Activated naive CD4-positive, alpha-beta T cell treated with anti-CD3 and anti-CD28 coated beads for 36 hours (primary cell): Measurements from ENCODE around the gene TPRX1. TPM values are rescaled to one million over a fixed set of nuclear protein-coding genes. Genes with fewer than 3 reads are reported as not detected.
"Not testable (repeated sequence)": the region's sequence is repeated elsewhere in the genome, so short reads cannot be mapped to it uniquely, and the experiment has no call there.

Source experiments
- CTCF ChIA-PET: fragments of 350-600 bp; sonication (Branson Sonifier 250); formaldehyde crosslinking; loops from one replicate; lab custom pipeline; 2021; ENCODE audit warnings: antibody characterized with exemption; lab: Charles Lee
- DNase-seq: peaks from one replicate; pipeline ENCODE4 v3.0.0-alpha.2; 2020
- H3K27ac Mint-ChIP-seq: one replicate; pipeline ENCODE4 v1.8.0; 2021; ENCODE audit warnings: mild to moderate bottlenecking, mixed read lengths
- H3K27me3 Mint-ChIP-seq: one replicate; pipeline ENCODE4 v1.8.0; 2021; ENCODE audit warnings: low read depth, mixed read lengths
- H3K36me3 Mint-ChIP-seq: one replicate; pipeline ENCODE4 v1.8.0; 2021; ENCODE audit warnings: low read depth, mixed read lengths
- H3K4me1 Mint-ChIP-seq: one replicate; pipeline ENCODE4 v1.8.0; 2021; ENCODE audit warnings: low read depth, mixed read lengths
- H3K4me3 Mint-ChIP-seq: one replicate; pipeline ENCODE4 v1.8.0; 2021; ENCODE audit warnings: mild to moderate bottlenecking, moderate library complexity, mixed read lengths
- H3K9me3 Mint-ChIP-seq: one replicate; pipeline ENCODE4 v1.8.0; 2021; ENCODE audit warnings: mixed read lengths
- intact Hi-C: fragments of 100-400 bp; cut with micrococcal nuclease; formaldehyde crosslinking; loops from one replicate; pipeline ENCODE4 v1.15.1; 2023
- total RNA-seq, 2 experiments: library from RNA; stranded (reverse); gene quantifications; one replicate each; pipeline ENCODE4 v1.2.3, GENCODE V29; 2021

The TPRX1 gene
- total RNA-seq, 2 experiments from 2014 or later = not detected

DNA sequence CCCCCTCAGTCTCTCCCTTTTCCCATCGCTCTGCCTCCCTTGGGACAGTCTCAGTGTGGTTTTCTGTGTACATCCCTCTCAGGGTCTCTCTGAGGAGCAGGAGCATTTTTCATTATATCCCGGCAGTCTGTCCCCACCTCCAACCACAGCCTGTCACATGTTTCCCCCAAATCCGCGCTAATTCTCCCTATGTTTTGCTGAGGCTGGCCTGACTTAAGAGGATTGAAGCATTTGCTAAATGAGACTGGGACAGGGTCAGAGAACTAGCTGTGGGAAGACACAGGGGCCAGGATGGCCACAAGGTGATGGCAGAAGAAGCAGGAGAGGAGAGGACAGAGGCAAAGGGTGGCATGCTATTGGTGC, 5.5 kb downstream of the TPRX1 start:
- Mint-ChIP-seq H3K27ac (no peak overlapping the region), H3K27me3 (no peaks in the 10 kb centered on the region), H3K4me1 (no peaks in the 10 kb centered on the region), H3K4me3 (no peak overlapping the region), H3K36me3 (peaks cover 2% of the 10 kb centered on the region), H3K9me3 (peaks cover 5% of the 10 kb centered on the region)
- intact Hi-C loops = no loop called here
- CTCF ChIA-PET = no interaction called here
- DNase-seq = no peak

DNA sequence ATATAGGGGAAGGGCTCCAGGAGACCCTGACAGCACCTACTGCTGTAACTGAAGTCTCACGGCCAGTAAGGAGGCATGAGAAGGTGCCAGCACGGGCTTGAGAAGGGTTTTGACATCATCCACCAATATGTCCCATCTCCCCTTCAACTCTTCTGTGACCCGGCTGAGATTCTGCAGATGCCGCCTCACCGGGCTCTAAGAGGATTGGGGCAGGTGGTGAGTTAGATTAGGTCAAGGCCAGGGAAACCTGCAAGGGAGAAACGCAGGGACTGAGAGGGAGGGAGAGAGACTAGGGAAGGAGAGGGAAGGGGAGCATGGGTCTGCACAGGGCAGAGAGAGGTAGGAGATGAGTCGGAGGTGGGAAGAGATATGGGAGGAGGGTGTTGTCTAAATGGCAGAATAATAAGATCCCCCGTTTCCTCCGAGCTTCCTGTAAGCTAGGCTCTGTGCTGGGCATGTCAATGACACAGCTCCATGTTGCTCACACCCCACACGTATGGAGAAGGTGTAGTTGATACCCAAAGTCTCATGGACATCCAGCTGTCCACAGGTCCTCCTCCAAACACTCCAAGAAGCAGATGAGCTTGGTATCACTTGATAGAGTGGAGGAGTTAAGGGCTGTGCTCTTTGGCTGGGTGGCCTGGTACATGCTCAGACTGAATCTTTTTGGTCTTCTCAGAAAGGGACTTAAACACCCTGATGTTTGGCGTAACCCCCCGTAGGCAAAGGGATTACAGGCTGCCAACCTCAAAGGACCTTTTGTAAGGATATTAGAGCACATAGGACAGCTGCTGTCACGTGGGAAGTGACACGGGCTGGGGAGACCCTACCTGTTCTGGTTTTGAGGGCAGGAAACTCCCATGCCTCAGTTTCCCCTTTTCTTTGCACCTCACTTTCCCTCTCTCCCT, 6.1 kb downstream of the TPRX1 start:
- H3K36me3 Mint-ChIP-seq = peaks cover 2% of the 10 kb centered on the region
- CTCF ChIA-PET = interaction anchor here (0.7 kb wide), 1 partner anchor 16 kb away, joined by 3 read pairs; no protein-coding TSS in a partner anchor
- H3K27me3 Mint-ChIP-seq = no peaks in the 10 kb centered on the region
- no peak for DNase-seq
- no peaks in the 10 kb centered on the region for H3K4me1 Mint-ChIP-seq
- H3K9me3 Mint-ChIP-seq = peaks cover 5% of the 10 kb centered on the region
- intact Hi-C loops = no loop called here
- H3K4me3 Mint-ChIP-seq = no peak overlapping the region
- no peak overlapping the region for H3K27ac Mint-ChIP-seq

DNA sequence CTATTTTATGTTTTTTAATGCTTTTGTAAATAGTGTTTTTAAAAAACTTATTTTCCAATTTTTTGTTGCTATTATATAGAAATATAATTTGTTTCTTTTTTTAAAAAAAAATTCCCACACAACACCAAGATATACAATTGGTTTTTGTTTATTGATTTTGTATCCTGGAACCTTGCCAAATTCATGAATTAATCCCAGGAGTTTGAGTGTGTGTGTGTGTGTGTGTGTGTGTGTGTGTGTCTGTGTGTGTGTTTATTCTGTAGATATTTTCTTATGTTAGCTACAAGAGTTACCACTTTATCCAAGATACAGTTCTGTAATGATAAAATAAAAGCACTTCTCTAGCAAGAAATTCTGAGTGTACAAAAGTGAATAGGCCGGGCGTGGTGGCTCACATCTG, 7.6 kb downstream of the TPRX1 start:
- CTCF ChIA-PET = no interaction called here
- no peaks in the 10 kb centered on the region for H3K27me3 Mint-ChIP-seq

GRCh38 chr19:47794526-47794925, 9.8 kb downstream of the TPRX1 start:
- H3K27me3 Mint-ChIP-seq = no peaks in the 10 kb centered on the region
- no peak for DNase-seq
- CTCF ChIA-PET = interaction anchor here (0.6 to 0.9 kb wide), 2 partner anchors 63 to 1690 kb away, joined by 4 read pairs; no protein-coding TSS in a partner anchor
- no peaks in the 10 kb centered on the region for H3K9me3 Mint-ChIP-seq
- H3K4me1 Mint-ChIP-seq = peaks cover 3% of the 10 kb centered on the region
- peaks cover 2% of the 10 kb centered on the region for H3K36me3 Mint-ChIP-seq
- H3K4me3 Mint-ChIP-seq = no peak overlapping the region
- intact Hi-C loops = no loop called here
- H3K27ac Mint-ChIP-seq = no peak overlapping the region

More for the DNA sequence above, 7.6 kb downstream of the TPRX1 start:
- H3K4me3 Mint-ChIP-seq = no peak overlapping the region
- intact Hi-C loops = no loop called here
- H3K9me3 Mint-ChIP-seq = peaks cover 5% of the 10 kb centered on the region
- H3K4me1 Mint-ChIP-seq = no peaks in the 10 kb centered on the region
- H3K36me3 Mint-ChIP-seq = peaks cover 2% of the 10 kb centered on the region
- DNase-seq = no peak
- H3K27ac Mint-ChIP-seq = no peak overlapping the region

DNA sequence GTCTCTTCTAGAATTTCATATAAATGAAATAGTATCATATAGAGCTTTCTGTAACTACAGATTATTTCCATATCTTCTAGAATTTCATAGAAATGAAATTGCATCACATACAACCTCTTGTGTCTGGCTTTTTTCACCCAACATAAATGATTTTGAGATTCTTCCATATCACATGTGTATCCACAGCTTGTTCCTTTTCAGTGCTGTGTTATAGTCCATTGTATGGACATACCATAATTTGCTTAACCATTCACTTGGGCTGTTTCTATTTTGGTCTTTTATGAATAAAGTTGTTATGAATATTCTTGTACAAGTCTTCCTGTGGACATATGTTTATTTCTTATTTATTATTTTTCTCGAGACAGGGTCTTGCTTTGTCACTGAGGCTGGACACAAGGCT, 11.7 kb downstream of the TPRX1 start:
- no peak for DNase-seq
- Mint-ChIP-seq H3K4me1 (peaks cover 5% of the 10 kb centered on the region), H3K27ac (no peak overlapping the region), H3K27me3 (no peaks in the 10 kb centered on the region), H3K36me3 (peaks cover 6% of the 10 kb centered on the region), H3K9me3 (no peaks in the 10 kb centered on the region), H3K4me3 (no peak overlapping the region)
- intact Hi-C loops = no loop called here
- CTCF ChIA-PET = interaction anchor here (0.7 to 1.9 kb wide), 3 partner anchors 11 to 85 kb away, joined by 4 to 5 read pairs (median 4); partner anchors contain the start of gene EHD2

DNA sequence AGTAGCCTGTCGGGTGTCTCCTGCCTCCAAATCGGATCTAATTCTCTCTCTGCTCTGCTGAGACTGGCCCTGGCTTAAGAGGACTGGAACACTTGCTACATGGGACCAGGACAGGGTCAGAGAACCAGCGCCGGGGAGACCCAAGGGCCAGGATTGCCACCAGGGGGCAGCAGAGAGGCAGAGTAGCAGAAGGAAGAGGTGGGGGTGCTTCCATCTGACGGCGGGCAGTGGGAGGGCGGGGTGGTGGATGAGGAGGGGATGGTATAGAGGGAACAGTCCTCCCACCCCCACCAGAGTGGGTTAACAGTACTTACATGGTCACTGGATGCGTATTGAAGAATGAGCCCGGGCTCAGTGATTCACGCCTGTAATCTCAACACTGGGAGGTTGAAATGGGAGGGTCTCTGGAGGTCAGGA, 13.9 kb downstream of the TPRX1 start:
- CTCF ChIA-PET = interaction anchor here (0.7 to 2.5 kb wide), 11 partner anchors 10 to 87 kb away, joined by 3 to 10 read pairs (median 4); partner anchors contain the start of gene EHD2
- Mint-ChIP-seq H3K27me3 (no peaks in the 10 kb centered on the region), H3K4me3 (no peak overlapping the region), H3K4me1 (peaks cover 5% of the 10 kb centered on the region), H3K9me3 (no peaks in the 10 kb centered on the region), H3K27ac (no peak overlapping the region), H3K36me3 (peaks cover 4% of the 10 kb centered on the region)
- peak; percentile 90 for DNase-seq
- intact Hi-C loops = loop anchor here (2.0 kb wide), 1 partner anchor 72 kb away; no protein-coding TSS in a partner anchor

- not testable (repeated sequence) for H3K4me1 Mint-ChIP-seq, H3K36me3 Mint-ChIP-seq, H3K27ac Mint-ChIP-seq, DNase-seq, H3K9me3 Mint-ChIP-seq, H3K4me3 Mint-ChIP-seq, H3K27me3 Mint-ChIP-seq
- CTCF ChIA-PET = interaction anchor here (0.7 to 2.5 kb wide), 14 partner anchors 10 to 256 kb away, joined by 3 to 10 read pairs (median 4); partner anchors contain the start of gene EHD2
- intact Hi-C loops = loop anchor here (2.0 kb wide), 1 partner anchor 73 kb away; no protein-coding TSS in a partner anchor
These were observed 14.5 kb downstream of the TPRX1 start for GRCh38 chr19:47789811-47790210.

DNA sequence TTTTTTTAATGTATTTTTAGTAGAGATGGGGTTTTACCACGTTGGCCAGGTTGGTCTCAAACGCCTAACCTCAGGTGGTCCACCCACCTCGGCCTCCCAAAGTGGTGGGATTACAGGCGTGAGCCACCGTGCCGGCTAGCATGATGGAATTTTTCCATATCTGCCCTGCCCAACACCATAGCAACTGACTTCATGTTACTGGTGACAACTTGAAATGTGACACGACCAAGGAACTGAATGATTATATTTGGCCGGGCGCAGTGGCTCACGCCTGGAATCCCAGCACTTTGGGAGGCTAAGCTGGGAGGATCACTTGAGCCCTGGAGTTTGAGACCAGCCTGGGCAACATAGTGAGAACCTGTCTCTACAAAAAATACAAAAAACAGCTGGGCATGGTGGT, 17.0 kb downstream of the TPRX1 start:
- H3K27me3 Mint-ChIP-seq, H3K4me3 Mint-ChIP-seq, DNase-seq, intact Hi-C loops, H3K9me3 Mint-ChIP-seq, H3K4me1 Mint-ChIP-seq, H3K27ac Mint-ChIP-seq: not testable (repeated sequence)
- CTCF ChIA-PET = interaction anchor here (1.3 to 2.7 kb wide), 3 partner anchors 22 to 80 kb away, joined by 3 to 11 read pairs (median 5); no protein-coding TSS in a partner anchor
- peaks cover 19% of the 10 kb centered on the region for H3K36me3 Mint-ChIP-seq

DNA sequence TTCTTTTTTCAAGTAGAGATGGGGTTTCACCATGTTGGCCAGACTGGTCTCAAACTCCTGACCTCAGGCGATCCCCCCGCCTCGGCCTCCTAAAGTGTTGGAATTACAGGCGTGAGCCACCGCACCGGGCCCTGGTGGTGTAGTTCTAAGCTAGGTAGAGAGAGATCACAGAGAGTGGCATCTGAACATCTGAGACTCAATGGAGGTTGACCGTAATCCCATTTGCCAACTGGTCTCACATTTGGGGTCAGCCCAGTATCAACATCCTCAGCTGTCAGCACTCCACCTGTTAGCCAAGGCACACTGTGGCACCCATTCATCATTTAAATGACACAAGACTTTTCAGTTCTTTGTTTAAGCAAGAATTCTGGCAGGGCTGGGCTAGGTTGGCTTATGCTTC, 17.8 kb downstream of the TPRX1 start:
- H3K4me3 Mint-ChIP-seq = no peak overlapping the region
- intact Hi-C loops = no loop called here
- H3K9me3 Mint-ChIP-seq = no peaks in the 10 kb centered on the region
- no peak overlapping the region for H3K27ac Mint-ChIP-seq
- H3K4me1 Mint-ChIP-seq = peaks cover 6% of the 10 kb centered on the region
- H3K36me3 Mint-ChIP-seq = peaks cover 24% of the 10 kb centered on the region
- DNase-seq = no peak
- CTCF ChIA-PET = interaction anchor here (2.7 kb wide), 1 partner anchor 21 kb away, joined by 11 read pairs; no protein-coding TSS in a partner anchor
- H3K27me3 Mint-ChIP-seq = no peaks in the 10 kb centered on the region

DNA sequence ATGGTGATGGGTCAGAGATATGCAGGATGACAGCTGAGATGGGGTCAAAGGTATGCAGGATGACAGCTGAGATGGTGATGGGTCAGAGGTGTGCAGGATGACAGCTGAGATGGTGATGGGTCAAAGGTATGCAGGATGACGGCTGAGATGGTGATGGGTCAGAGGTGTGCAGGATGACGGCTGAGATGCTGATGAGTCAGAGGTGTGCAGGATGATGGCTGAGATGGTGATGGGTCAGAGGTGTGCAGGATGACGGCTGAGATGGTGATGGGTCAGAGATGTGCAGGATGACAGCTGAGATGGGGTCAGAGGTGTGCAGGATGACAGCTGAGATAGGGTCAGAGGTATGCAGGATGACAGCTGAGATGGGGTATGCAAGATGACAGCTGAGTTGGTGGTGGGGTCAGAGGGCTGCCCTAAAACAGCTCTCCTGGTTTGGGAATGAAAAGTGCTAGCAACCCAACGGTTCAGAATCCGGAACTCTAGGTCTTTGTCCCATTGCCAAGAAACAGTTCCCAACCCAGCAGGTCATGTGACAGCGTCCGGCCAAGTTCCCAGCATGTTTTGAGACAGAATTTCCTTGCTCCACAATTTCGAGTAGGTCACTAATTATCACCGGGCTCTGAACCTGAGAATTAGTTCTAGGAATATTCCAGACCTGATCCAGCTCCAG, 22.6 kb downstream of the TPRX1 start:
- intact Hi-C loops = no loop called here
- Mint-ChIP-seq H3K9me3 (no peaks in the 10 kb centered on the region), H3K27ac (no peak overlapping the region), H3K4me3 (no peak overlapping the region), H3K36me3 (peaks cover 34% of the 10 kb centered on the region), H3K4me1 (peaks cover 23% of the 10 kb centered on the region), H3K27me3 (no peaks in the 10 kb centered on the region)
- CTCF ChIA-PET = interaction anchor here (1.0 kb wide), 1 partner anchor 11 kb away, joined by 4 read pairs; no protein-coding TSS in a partner anchor
- no peak for DNase-seq

- peak overlapping the region; percentile 92 for H3K4me3 Mint-ChIP-seq
- H3K27me3 Mint-ChIP-seq = no peaks in the 10 kb centered on the region
- CTCF ChIA-PET = interaction anchor here (1.0 to 1.8 kb wide), 2 partner anchors 9 to 14 kb away, joined by 3 to 6 read pairs; no protein-coding TSS in a partner anchor
- H3K27ac Mint-ChIP-seq = peak overlapping the region; percentile 66
- H3K4me1 Mint-ChIP-seq = peaks cover 23% of the 10 kb centered on the region
- intact Hi-C loops = no loop called here
- peaks cover 34% of the 10 kb centered on the region for H3K36me3 Mint-ChIP-seq
- no peak for DNase-seq
- no peaks in the 10 kb centered on the region for H3K9me3 Mint-ChIP-seq
These were observed 24.2 kb downstream of the TPRX1 start for GRCh38 chr19:47780215-47780551.
